ENCODE results near the gene SLC18A3. TPM values are rescaled to one million over a fixed set of nuclear protein-coding genes. Genes with fewer than 3 reads are reported as not detected.

SLC18A3 gene
- total RNA-seq, 1 donor from 2014 or later: not detected

DNA sequence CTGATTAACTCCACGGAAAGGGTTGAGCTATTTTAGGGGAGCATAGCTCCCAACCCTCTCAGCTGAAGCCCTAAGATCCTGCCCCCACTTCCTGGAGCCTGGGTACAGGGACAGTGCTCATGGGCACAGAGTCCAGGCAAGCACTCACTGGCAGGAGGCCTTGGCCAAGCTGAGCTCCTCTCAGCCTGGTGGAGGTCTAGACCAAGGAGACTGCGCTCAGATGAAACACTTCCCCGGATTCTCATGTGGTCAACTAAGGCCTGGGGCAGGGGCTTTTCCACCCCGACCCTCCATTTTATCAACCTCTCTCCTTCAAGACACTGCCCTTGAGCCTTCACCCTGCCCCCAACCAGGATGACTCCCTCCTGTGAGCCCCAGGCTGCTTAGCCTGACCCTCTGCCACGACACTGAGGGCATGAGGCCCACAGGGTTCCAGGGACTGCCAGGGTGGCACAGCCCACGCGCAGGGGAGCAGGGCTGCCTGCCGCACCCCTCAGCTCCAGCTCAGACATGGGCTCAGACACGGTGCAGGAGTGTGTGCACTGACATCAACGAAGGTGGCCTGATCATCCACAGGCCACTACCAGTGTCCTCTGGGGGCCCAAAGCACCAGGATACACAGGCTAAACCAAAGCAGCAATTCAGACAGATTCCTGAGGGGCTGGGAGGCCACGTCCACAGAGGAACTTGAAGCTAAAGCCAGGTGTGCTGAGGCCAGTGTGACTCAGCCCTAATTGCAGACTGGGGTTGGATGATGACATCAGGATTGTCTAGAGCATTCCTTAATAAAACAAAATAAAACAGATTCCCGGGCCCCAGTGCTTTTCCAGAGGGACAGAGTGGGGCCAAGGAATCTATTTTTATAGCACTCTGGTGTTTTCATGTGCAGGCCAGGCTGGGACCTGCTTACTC, 22.6 kb downstream of the SLC18A3 start:
- no peak for TF ChIP-seq CTCF (conservative IDR thresholded peaks at IDR 0.05; ENCODE audit: low read depth, low read length)
- no peak overlapping the region for H3K4me3 ChIP-seq (ENCODE audit: low read depth, low read length)
- no peak for DNase-seq (ENCODE audit: low read depth)

GRCh38 chr10:49633327-49634068, 23.4 kb downstream of the SLC18A3 start:
- H3K4me3 ChIP-seq (ENCODE audit: low read depth, low read length): no peak overlapping the region
- no peak for TF ChIP-seq CTCF (conservative IDR thresholded peaks at IDR 0.05; ENCODE audit: low read depth, low read length)
- DNase-seq (ENCODE audit: low read depth): no peak

GRCh38 chr10:49634069-49634660, 24.1 kb downstream of the SLC18A3 start:
- no peak overlapping the region for H3K4me3 ChIP-seq (ENCODE audit: low read depth, low read length)
- no peak for DNase-seq (ENCODE audit: low read depth)
- TF ChIP-seq CTCF (conservative IDR thresholded peaks at IDR 0.05; ENCODE audit: low read depth, low read length): no peak

DNA sequence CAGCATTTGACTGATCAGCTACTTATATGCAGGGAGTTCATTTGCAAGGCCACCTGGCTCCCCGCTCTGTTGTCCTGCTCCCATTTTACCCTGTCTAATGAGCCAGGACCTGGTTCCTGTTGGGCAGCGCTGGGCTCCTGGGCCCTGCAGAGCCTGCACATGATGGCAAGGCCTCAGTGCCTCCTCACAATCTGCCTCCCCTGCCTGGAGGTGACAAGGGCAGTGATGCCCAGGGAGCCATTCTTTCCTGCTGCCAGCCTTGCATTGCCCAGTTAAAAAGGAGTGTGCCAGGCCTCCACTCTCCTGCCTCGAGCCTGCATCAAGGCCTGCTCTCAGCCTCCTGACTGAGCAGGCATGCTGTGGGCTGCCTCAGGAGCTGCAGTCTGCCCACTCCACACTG, 32.2 kb downstream of the SLC18A3 start:
- H3K4me3 ChIP-seq (ENCODE audit: low read depth, low read length): no peak overlapping the region
- no peak for DNase-seq (ENCODE audit: low read depth)
- no peak for TF ChIP-seq CTCF (conservative IDR thresholded peaks at IDR 0.05; ENCODE audit: low read depth, low read length)

DNA sequence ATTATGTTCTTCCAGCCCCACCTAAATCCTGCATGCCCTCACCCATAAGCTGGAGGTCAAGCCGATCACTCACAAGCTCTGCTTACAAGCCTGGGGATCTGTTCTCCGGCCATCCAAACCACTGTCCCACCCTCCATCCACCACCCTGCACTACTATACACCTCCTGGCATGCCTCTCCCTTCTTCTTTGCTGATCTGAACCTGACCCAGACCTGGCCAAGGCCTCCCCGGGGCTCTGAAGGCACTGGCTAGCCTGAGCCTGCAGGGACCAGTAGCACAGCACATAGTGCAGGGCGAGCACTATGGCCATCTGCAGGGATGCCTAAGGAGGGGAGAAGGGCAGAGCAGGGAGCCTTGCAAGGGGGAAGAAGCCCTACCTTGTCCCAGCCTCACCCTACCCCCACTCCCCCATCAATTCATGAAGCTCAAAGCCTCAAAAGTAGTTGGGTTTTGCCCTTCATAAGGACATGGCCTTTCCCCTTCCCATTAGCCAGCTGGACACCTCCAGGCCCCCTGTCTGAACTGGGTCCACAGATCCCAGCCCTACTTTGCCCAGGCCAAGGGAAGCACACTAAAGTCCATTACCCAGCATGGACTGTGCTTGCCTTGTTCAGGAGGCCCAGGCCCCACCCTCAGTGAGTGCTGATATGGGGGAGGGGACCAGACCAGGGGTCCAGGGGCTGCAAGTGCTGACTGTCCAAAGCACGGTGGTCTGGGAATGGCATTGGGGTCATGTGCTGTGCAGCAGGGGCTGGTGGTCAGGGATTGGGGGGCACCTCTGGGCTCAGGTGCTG, 33.3 kb downstream of the SLC18A3 start:
- no peak for TF ChIP-seq CTCF (conservative IDR thresholded peaks at IDR 0.05; ENCODE audit: low read depth, low read length)

DNA sequence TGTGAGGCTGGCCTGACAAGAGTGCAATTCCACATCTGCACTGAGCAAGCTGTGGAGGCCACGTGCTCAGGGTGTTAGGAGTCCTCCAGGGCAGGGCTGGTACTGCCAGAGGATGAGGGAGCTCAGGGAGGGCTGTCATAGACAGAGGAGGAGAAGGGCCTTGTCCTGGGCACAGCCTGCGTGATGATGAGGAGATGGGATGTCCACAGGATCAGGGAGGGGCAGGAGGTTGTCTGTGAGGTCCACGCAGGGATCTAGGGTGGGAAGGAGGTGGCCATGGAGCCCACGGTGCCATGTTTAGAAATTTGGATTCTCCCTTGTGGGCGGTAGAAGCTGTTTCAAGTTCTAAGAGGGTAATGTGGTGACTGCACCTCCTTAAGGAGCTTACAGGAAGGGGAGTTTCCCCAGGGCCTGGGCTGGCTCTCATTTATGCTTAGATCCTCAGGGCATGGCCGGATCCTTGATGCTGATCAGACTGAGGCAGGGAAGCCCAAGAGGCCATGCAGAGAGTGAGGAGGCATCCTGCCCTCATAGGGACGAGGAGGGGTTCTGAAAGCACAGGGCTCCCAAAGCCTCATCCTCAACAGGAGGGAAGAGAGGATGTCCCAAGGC, 34.0 kb downstream of the SLC18A3 start:
- no peak for TF ChIP-seq CTCF (conservative IDR thresholded peaks at IDR 0.05; ENCODE audit: low read depth, low read length)

More for the DNA sequence above, 33.3 kb downstream of the SLC18A3 start:
- DNase-seq (ENCODE audit: low read depth): no peak
- H3K4me3 ChIP-seq (ENCODE audit: low read depth, low read length): no peak overlapping the region

More for the DNA sequence above, 34.0 kb downstream of the SLC18A3 start:
- no peak for DNase-seq (ENCODE audit: low read depth)
- H3K4me3 ChIP-seq (ENCODE audit: low read depth, low read length): no peak overlapping the region

All from epithelial cell of proximal tubule (primary cell).